ENCODE measurements around the gene ZNF770. TPM values are rescaled to one million over a fixed set of nuclear protein-coding genes. Genes with fewer than 3 reads are reported as not detected.

The ZNF770 gene
- total RNA-seq, 1 donor from 2014 or later, result 34.7 TPM

GRCh38 chr15:35019404-35020327, 31.6 kb upstream of the ZNF770 start:
- H3K4me3 Mint-ChIP-seq (ENCODE audit: unreplicated experiment), result no peak overlapping the region
- no peak for TF ChIP-seq CTCF (IDR thresholded peaks at IDR 0.05)
- H3K27ac Mint-ChIP-seq (ENCODE audit: unreplicated experiment), result no peak overlapping the region
- no peak for DNase-seq (ENCODE audit: extremely low spot score, unreplicated experiment)
- H3K27me3 Mint-ChIP-seq (ENCODE audit: unreplicated experiment), result peaks cover 11% of the 10 kb centered on the region
- H3K9me3 Mint-ChIP-seq (ENCODE audit: unreplicated experiment), result no peaks in the 10 kb centered on the region
- peaks cover 7% of the 10 kb centered on the region for H3K4me1 Mint-ChIP-seq (ENCODE audit: unreplicated experiment)
- H3K36me3 Mint-ChIP-seq (ENCODE audit: unreplicated experiment), result no peaks in the 10 kb centered on the region

- H3K27me3 Mint-ChIP-seq (ENCODE audit: unreplicated experiment), result peaks cover 2% of the 10 kb centered on the region
- DNase-seq (ENCODE audit: extremely low spot score, unreplicated experiment), result no peak
- no peaks in the 10 kb centered on the region for H3K36me3 Mint-ChIP-seq (ENCODE audit: unreplicated experiment)
- H3K27ac Mint-ChIP-seq (ENCODE audit: unreplicated experiment), result no peak overlapping the region
- H3K4me1 Mint-ChIP-seq (ENCODE audit: unreplicated experiment), result peaks cover 9% of the 10 kb centered on the region
- no peaks in the 10 kb centered on the region for H3K9me3 Mint-ChIP-seq (ENCODE audit: unreplicated experiment)
- H3K4me3 Mint-ChIP-seq (ENCODE audit: unreplicated experiment), result no peak overlapping the region
- TF ChIP-seq CTCF (IDR thresholded peaks at IDR 0.05), result no peak
These were observed 26.2 kb upstream of the ZNF770 start for GRCh38 chr15:35014241-35014640.

GRCh38 chr15:35013370-35013769, 25.3 kb upstream of the ZNF770 start:
- Mint-ChIP-seq H3K36me3 (ENCODE audit: unreplicated experiment) (no peaks in the 10 kb centered on the region), H3K4me3 (ENCODE audit: unreplicated experiment) (no peak overlapping the region), H3K9me3 (ENCODE audit: unreplicated experiment) (no peaks in the 10 kb centered on the region), H3K27ac (ENCODE audit: unreplicated experiment) (no peak overlapping the region), H3K4me1 (ENCODE audit: unreplicated experiment) (peaks cover 5% of the 10 kb centered on the region), H3K27me3 (ENCODE audit: unreplicated experiment) (peaks cover 2% of the 10 kb centered on the region)
- no peak for DNase-seq (ENCODE audit: extremely low spot score, unreplicated experiment)
- TF ChIP-seq CTCF (IDR thresholded peaks at IDR 0.05), result no peak

- Mint-ChIP-seq H3K36me3 (ENCODE audit: unreplicated experiment) (no peaks in the 10 kb centered on the region), H3K27me3 (ENCODE audit: unreplicated experiment) (peaks cover 2% of the 10 kb centered on the region), H3K4me3 (ENCODE audit: unreplicated experiment) (no peak overlapping the region), H3K4me1 (ENCODE audit: unreplicated experiment) (no peaks in the 10 kb centered on the region), H3K27ac (ENCODE audit: unreplicated experiment) (no peak overlapping the region), H3K9me3 (ENCODE audit: unreplicated experiment) (no peaks in the 10 kb centered on the region)
- no peak for TF ChIP-seq CTCF (IDR thresholded peaks at IDR 0.05)
- DNase-seq (ENCODE audit: extremely low spot score, unreplicated experiment), result no peak
These were observed 19.3 kb upstream of the ZNF770 start for GRCh38 chr15:35007397-35007796.

GRCh38 chr15:35005933-35006332, 17.8 kb upstream of the ZNF770 start:
- Mint-ChIP-seq H3K9me3 (ENCODE audit: unreplicated experiment) (no peaks in the 10 kb centered on the region), H3K36me3 (ENCODE audit: unreplicated experiment) (no peaks in the 10 kb centered on the region), H3K27me3 (ENCODE audit: unreplicated experiment) (peaks cover 4% of the 10 kb centered on the region), H3K4me3 (ENCODE audit: unreplicated experiment) (no peak overlapping the region), H3K27ac (ENCODE audit: unreplicated experiment) (no peak overlapping the region), H3K4me1 (ENCODE audit: unreplicated experiment) (no peaks in the 10 kb centered on the region)
- DNase-seq (ENCODE audit: extremely low spot score, unreplicated experiment), result no peak
- TF ChIP-seq CTCF (IDR thresholded peaks at IDR 0.05), result no peak

Data from osteocyte (in vitro differentiated cells).